Measurements from ENCODE around the gene FAM120A. TPM values are rescaled to one million over a fixed set of nuclear protein-coding genes. Genes with fewer than 3 reads are reported as not detected.
"Not testable (repeated sequence)": the region's sequence is repeated elsewhere in the genome, so short reads cannot be mapped to it uniquely, and the experiment has no call there.

The FAM120A gene
- polyA plus RNA-seq, 10 donors: 51.1 to 67.6 (median 62.4) TPM

GRCh38 chr9:93507768-93508167 lies 56.3 kb downstream of the FAM120A start:
- no peak for DNase-seq

- no peak for DNase-seq
Measured at GRCh38 chr9:93508207-93508606, 56.7 kb downstream of the FAM120A start.

GRCh38 chr9:93509084-93509483 lies 57.6 kb downstream of the FAM120A start:
- no peak for DNase-seq

- no peak for DNase-seq
Measured at GRCh38 chr9:93510041-93510440, 58.6 kb downstream of the FAM120A start.

- peak in 1 of 3 donors; percentile 13 for DNase-seq
Measured at GRCh38 chr9:93511228-93511627, 59.7 kb downstream of the FAM120A start.

- not testable (repeated sequence) for DNase-seq
Measured at GRCh38 chr9:93512170-93512812, 60.8 kb downstream of the FAM120A start.

- DNase-seq: no peak
Measured at GRCh38 chr9:93513606-93514005, 62.1 kb downstream of the FAM120A start.

- no peak for DNase-seq
Measured at GRCh38 chr9:93517331-93517730, 65.8 kb downstream of the FAM120A start.

- no peak for DNase-seq
Measured at GRCh38 chr9:93520523-93520922, 69.0 kb downstream of the FAM120A start.

- DNase-seq: no peak
Measured at GRCh38 chr9:93522736-93523135, 71.3 kb downstream of the FAM120A start.

GRCh38 chr9:93523518-93524144 lies 72.1 kb downstream of the FAM120A start:
- no peak for DNase-seq

GRCh38 chr9:93525476-93525875 lies 74.0 kb downstream of the FAM120A start:
- no peak for DNase-seq

GRCh38 chr9:93531374-93531773 lies 79.9 kb downstream of the FAM120A start:
- DNase-seq: no peak

GRCh38 chr9:93532141-93532540 lies 80.7 kb downstream of the FAM120A start:
- no peak for DNase-seq

GRCh38 chr9:93533863-93534262 lies 82.4 kb downstream of the FAM120A start:
- no peak for DNase-seq

GRCh38 chr9:93536167-93536566 lies 84.7 kb downstream of the FAM120A start:
- no peak for DNase-seq

- no peak for DNase-seq
Measured at GRCh38 chr9:93536874-93537273, 85.4 kb downstream of the FAM120A start.

GRCh38 chr9:93540305-93540704 lies 88.8 kb downstream of the FAM120A start:
- DNase-seq: no peak

- DNase-seq: no peak
Measured at GRCh38 chr9:93541005-93541404, 89.5 kb downstream of the FAM120A start.

- DNase-seq: peak in 2 of 3 donors; percentile 3 to 15
Measured at GRCh38 chr9:93541581-93542349, 90.3 kb downstream of the FAM120A start.

GRCh38 chr9:93543117-93543516 lies 91.6 kb downstream of the FAM120A start:
- no peak for DNase-seq

GRCh38 chr9:93546356-93546755 lies 94.9 kb downstream of the FAM120A start:
- no peak for DNase-seq

- DNase-seq: no peak
Measured at GRCh38 chr9:93549611-93550010, 98.1 kb downstream of the FAM120A start.
